COLO668 (cell line): ENCODE results near the gene RESP18.
A peak's percentile ranks its signal among the peaks of the same experiment; 100 is the strongest.
"Not testable (repeated sequence)": the region's sequence is repeated elsewhere in the genome, so short reads cannot be mapped to it uniquely, and the experiment has no call there.

Experiments
- DNase-seq: peaks from one replicate; lab custom pipeline; 2025; ENCODE audit not compliant: unreplicated experiment; lab: John Stamatoyannopoulos, UW

The RESP18 gene

DNA sequence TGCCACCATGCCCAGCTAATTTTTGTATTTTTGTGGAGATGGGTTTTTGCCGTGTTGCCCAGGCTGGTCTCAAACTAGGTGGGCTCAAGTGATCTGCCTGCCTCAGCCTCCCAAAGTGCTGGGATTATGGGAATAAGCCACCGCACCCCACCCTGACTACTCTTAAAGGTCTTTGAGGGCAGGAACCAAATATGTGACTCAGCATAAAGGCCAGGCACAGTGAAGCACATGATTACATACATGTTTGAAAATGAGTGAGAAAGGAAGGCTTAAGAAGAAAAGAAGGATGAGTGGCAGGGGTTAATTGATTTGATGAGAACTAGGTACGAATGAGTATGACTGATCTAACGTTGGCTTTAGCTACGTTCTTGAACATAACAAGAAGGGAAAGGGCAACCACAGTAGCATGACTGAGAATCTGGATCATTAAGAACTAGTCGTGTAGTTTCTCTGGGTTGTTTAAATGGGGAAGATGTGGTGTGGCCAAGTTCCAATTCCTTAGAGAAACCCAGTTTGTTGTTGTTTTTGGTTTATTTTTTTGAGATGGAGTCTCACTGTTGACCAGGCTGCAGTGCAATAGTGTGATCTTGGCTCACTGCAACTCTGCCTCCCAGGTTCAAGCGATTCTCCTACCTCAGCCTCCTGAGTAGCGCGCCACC lies 6.8 kb downstream of the RESP18 start:
- no peak for DNase-seq

- DNase-seq = no peak
Measured at GRCh38 chr2:219325136-219325535, 7.4 kb downstream of the RESP18 start.

DNA sequence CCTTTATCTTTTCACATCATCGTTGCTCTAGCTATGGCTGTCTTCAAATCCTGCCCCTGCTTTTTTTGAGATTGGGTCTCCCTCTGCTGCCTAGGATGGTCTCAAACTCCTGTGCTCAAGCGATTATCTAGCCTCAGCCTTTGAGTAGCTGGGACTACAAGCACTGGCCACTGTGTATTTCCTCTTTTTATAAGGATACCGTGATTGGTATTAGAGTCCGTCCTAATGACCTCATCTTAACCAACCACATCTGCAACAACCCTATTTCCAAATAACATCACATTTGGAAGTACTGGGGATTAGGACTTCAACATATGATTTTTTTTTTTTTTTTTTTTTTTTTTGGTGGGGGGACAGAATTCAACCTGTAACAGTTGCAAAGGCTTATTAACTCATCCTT lies 9.1 kb downstream of the RESP18 start:
- DNase-seq = no peak

- DNase-seq = no peak
Measured at GRCh38 chr2:219314804-219315468, 17.6 kb downstream of the RESP18 start.

DNA sequence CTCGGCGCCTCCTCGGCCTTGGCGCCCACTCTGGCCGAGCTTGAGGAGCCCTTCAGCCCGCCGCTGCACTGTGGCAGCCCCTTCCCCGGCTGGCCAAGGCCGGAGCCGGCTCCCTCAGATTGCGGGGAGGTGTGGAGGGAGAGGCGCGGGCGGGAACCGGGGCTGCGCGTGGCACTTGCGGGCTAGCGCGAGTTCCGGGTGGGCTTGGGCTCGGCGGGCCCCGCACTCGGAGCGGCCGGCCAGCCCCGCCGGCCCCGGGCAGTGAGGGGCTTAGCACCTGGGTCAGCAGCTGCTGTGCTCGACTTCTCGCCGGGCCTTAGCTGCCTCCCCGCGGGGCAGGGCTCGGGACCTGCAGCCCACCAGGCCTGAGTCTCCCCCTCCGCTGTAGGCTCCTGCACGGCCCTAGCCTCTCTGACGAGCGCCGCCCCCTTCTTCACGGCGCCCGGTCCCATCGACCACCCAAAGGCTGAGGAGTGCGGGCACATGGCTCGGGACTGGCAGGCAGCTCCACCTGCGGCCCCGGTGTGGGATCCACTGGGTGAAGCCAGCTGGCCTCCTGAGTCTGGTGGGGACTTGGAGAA lies 19.8 kb downstream of the RESP18 start:
- DNase-seq = not testable (repeated sequence)

- DNase-seq = peak; percentile 14
Measured at GRCh38 chr2:219309278-219309677, 23.3 kb downstream of the RESP18 start, which contains the start of gene PTPRN. PTPRN (minus strand) TSS chr2:219309401; CDS start chr2:219309332, 69 bp downstream.

- peak; percentile 54 for DNase-seq
Measured at GRCh38 chr2:219308142-219309101, 24.1 kb downstream of the RESP18 start.

- DNase-seq = no peak
Measured at GRCh38 chr2:219306047-219306446, 26.5 kb downstream of the RESP18 start.

- no peak for DNase-seq
Measured at GRCh38 chr2:219304223-219304622, 28.3 kb downstream of the RESP18 start.

- no peak for DNase-seq
Measured at GRCh38 chr2:219302412-219302968, 30.1 kb downstream of the RESP18 start.

- DNase-seq = no peak
Measured at GRCh38 chr2:219300022-219300421, 32.5 kb downstream of the RESP18 start.

GRCh38 chr2:219299372-219299760 lies 33.2 kb downstream of the RESP18 start:
- no peak for DNase-seq

GRCh38 chr2:219298759-219299371 lies 33.7 kb downstream of the RESP18 start:
- peak; percentile 75 for DNase-seq

GRCh38 chr2:219297766-219298456 lies 34.6 kb downstream of the RESP18 start:
- DNase-seq = no peak

GRCh38 chr2:219296631-219297391 lies 35.7 kb downstream of the RESP18 start:
- no peak for DNase-seq

- no peak for DNase-seq
Measured at GRCh38 chr2:219296142-219296541, 36.4 kb downstream of the RESP18 start.

DNA sequence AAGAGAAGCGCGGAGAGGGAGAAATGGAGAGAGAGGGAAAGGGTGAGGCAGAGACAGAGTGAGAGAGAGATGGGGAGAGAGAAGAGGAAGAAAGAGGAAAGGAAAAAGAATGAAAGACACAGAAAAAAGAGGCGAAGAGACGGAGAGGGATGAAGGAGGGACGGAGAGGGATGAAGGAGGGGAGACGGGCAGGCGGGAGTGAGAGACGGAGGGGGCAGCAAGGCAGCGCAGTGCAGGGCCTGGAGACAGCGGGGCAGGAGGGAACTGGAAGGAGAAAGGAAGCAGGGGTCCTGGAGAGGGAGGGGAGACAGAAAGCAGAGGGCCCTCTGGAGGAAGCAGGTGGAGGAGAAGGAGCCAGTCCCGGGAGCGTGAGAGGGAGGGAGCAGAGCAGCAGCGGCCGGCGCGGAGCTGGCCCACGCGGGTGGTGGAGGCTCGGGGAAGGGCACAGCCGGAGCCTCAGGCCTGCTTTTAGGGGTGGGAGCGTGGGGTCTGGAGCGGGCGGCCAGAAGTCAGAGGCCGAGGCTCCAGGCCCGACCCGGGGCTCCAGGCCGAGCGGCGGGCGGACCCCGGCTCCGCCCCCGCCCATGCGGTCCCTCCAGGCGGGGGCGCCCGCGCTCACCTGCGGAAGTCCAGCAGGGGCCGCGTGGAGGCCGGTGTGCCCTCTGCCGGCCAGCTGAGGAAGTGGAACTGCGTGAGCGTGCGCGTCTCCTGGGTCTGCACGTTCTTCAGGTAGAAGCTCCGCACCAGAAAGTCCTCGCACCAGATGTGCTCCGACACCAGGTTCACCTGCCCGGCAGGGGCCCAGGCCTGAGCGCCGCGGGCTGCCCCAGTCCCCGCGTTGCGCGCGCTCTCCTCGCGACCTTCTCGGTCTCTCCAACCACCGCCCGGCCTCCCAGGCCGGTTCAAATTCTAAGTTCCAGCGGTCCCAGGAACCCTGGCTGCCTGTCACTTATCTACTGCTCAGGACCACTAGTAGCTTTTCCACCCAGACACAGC lies 37.9 kb downstream of the RESP18 start:
- DNase-seq = peak; percentile 91

DNA sequence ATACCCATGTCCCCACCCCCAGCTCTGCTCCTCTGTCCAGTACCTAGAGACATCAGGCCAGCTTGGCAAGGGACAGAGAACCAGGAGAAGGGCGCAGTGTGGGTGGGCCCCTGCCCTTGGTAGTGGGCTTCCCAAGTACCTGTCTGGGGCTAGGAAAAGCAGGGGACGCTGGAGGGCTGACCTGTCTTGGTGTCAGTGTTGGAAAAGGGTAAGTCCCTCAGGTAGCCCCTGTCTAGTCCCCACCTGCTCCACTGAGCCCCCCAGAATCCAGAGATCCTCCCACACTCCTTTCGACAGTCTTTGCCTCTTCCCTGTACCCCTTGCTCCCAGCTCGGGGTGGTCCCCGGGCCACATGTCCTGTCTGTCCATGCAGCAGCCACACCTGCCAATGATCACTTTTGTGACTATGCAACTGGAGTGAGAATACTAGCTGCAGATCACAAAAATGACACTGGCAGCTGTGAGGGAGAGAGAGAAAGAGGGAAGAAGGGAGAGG lies 38.8 kb downstream of the RESP18 start:
- DNase-seq = no peak
